Lower leg skin (tissue), 3 donors: ENCODE results near the gene UQCR11.

Source experiments
- POLR2A ChIP-seq, 2 donors: fragments of 450-650 bp; IDR thresholded peaks; one replicate each; pipeline ENCODE4 v1.6.1; 2016 to 2017; ENCODE audit warnings: antibody characterized with exemption in 2 of 2, mild to moderate bottlenecking in 1 of 2, moderate library complexity in 1 of 2
- TF ChIP-seq, protein P1 (sequence below), 3 donors: fragments of 450-650 bp; IDR thresholded peaks; one replicate each; pipeline ENCODE4 v1.5.1; 2016; ENCODE audit warnings: antibody characterized with exemption in 3 of 3, mild to moderate bottlenecking in 3 of 3, moderate library complexity in 2 of 3

GRCh38 chr19:1587872-1588271 is 17.4 kb downstream of the UQCR11 start:
- TF ChIP-seq, protein P1, sequence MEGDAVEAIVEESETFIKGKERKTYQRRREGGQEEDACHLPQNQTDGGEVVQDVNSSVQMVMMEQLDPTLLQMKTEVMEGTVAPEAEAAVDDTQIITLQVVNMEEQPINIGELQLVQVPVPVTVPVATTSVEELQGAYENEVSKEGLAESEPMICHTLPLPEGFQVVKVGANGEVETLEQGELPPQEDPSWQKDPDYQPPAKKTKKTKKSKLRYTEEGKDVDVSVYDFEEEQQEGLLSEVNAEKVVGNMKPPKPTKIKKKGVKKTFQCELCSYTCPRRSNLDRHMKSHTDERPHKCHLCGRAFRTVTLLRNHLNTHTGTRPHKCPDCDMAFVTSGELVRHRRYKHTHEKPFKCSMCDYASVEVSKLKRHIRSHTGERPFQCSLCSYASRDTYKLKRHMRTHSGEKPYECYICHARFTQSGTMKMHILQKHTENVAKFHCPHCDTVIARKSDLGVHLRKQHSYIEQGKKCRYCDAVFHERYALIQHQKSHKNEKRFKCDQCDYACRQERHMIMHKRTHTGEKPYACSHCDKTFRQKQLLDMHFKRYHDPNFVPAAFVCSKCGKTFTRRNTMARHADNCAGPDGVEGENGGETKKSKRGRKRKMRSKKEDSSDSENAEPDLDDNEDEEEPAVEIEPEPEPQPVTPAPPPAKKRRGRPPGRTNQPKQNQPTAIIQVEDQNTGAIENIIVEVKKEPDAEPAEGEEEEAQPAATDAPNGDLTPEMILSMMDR (IDR thresholded peaks at IDR 0.05), result no peak
- TF ChIP-seq POLR2A (IDR thresholded peaks at IDR 0.05), result no peak
